ENCODE measurements around the gene RNF145.

- no peak for TF ChIP-seq CTCF (IDR thresholded peaks at IDR 0.05)
- no peak for TF ChIP-seq POLR2A (IDR thresholded peaks at IDR 0.05)
Measured at GRCh38 chr5:159163027-159163700, 46.2 kb downstream of the RNF145 start.

Measured in esophagus squamous epithelium (tissue), 4 donors.